Subcutaneous abdominal adipose tissue (tissue), 5 donors: ENCODE data around the gene CTPS2.

ENCODE experiments used
- H3K27ac ChIP-seq: one replicate; pipeline ENCODE4 v1.7.0; 2013; ENCODE audit warnings: low read depth, mild to moderate bottlenecking, inconsistent platforms, low read length, moderate library complexity
- H3K27me3 ChIP-seq, 5 donors: one replicate each; pipeline ENCODE4 v1.7.0; 2013; ENCODE audit warnings: low read length in 5 of 5, inconsistent platforms in 1 of 5; ENCODE audit not compliant: control insufficient read depth in 5 of 5, insufficient read depth in 4 of 5
- H3K36me3 ChIP-seq, 5 donors: one replicate each; pipeline ENCODE4 v1.7.0; 2013; ENCODE audit warnings: low read length in 5 of 5; ENCODE audit not compliant: control insufficient read depth in 5 of 5, insufficient read depth in 5 of 5
- H3K4me1 ChIP-seq, 5 donors: one replicate each; pipeline ENCODE4 v1.7.0; 2013; ENCODE audit warnings: low read length in 5 of 5, mild to moderate bottlenecking in 3 of 5, moderate library complexity in 1 of 5; ENCODE audit not compliant: control insufficient read depth in 5 of 5, insufficient read depth in 5 of 5
- H3K4me3 ChIP-seq, 5 donors: one replicate each; pipeline ENCODE4 v1.7.0; 2013; ENCODE audit warnings: low read length in 5 of 5, low read depth in 1 of 5
- H3K9ac ChIP-seq, 5 donors: one replicate each; pipeline ENCODE4 v1.7.0; 2013; ENCODE audit warnings: low read length in 5 of 5, mild to moderate bottlenecking in 4 of 5, moderate library complexity in 3 of 5
- H3K9me3 ChIP-seq, 5 donors: one replicate each; pipeline ENCODE4 v1.7.0; 2013; ENCODE audit warnings: low read length in 5 of 5; ENCODE audit not compliant: control insufficient read depth in 5 of 5
- donor health status: healthy.
- donor health status: healthy.
- donor health status: healthy.
- donor health status: healthy.
- donor health status: healthy.

The CTPS2 gene

GRCh38 chrX:16560173-16560572, 152.3 kb downstream of the CTPS2 start:
- Histone ChIP-seq H3K36me3 (no peaks in the 10 kb centered on the region), H3K4me1 (no peaks in the 10 kb centered on the region), H3K9me3 (peaks cover 0 to 2% (median 0%) of the 10 kb centered on the region in 5 donors), H3K27me3 (peaks cover 0 to 4% (median 0%) of the 10 kb centered on the region in 5 donors), H3K27ac (no peak overlapping the region), H3K9ac (no peak overlapping the region), H3K4me3 (no peak overlapping the region)

- no peaks in the 10 kb centered on the region for H3K36me3 ChIP-seq
- no peak overlapping the region for H3K27ac ChIP-seq
- H3K4me3 ChIP-seq, result no peak overlapping the region
- H3K9me3 ChIP-seq, result peaks cover 0 to 2% (median 0%) of the 10 kb centered on the region in 5 donors
- no peak overlapping the region for H3K9ac ChIP-seq
- no peaks in the 10 kb centered on the region for H3K4me1 ChIP-seq
- peaks cover 0 to 4% (median 0%) of the 10 kb centered on the region in 5 donors for H3K27me3 ChIP-seq
These were observed 153.3 kb downstream of the CTPS2 start for GRCh38 chrX:16559206-16559619.

- Histone ChIP-seq H3K36me3 (no peaks in the 10 kb centered on the region), H3K27me3 (peaks cover 0 to 4% (median 0%) of the 10 kb centered on the region in 5 donors), H3K9ac (no peak overlapping the region), H3K9me3 (peaks cover 0 to 2% (median 0%) of the 10 kb centered on the region in 5 donors), H3K27ac (no peak overlapping the region), H3K4me3 (no peak overlapping the region), H3K4me1 (no peaks in the 10 kb centered on the region)
These were observed 154.0 kb downstream of the CTPS2 start for GRCh38 chrX:16558489-16558888.

- H3K4me3 ChIP-seq, result no peak overlapping the region
- no peak overlapping the region for H3K27ac ChIP-seq
- no peaks in the 10 kb centered on the region for H3K9me3 ChIP-seq
- H3K27me3 ChIP-seq, result peaks cover 0 to 3% (median 0%) of the 10 kb centered on the region in 5 donors
- H3K9ac ChIP-seq, result no peak overlapping the region
- H3K4me1 ChIP-seq, result no peaks in the 10 kb centered on the region
- H3K36me3 ChIP-seq, result no peaks in the 10 kb centered on the region
These were observed 159.9 kb downstream of the CTPS2 start for GRCh38 chrX:16552546-16552945.

- Histone ChIP-seq H3K9me3 (no peaks in the 10 kb centered on the region), H3K4me1 (no peaks in the 10 kb centered on the region), H3K27ac (no peak overlapping the region), H3K27me3 (peaks cover 0 to 8% (median 0%) of the 10 kb centered on the region in 5 donors), H3K9ac (no peak overlapping the region), H3K36me3 (no peaks in the 10 kb centered on the region), H3K4me3 (no peak overlapping the region)
These were observed 164.8 kb downstream of the CTPS2 start for GRCh38 chrX:16547644-16548043.

GRCh38 chrX:16544969-16545368, 167.5 kb downstream of the CTPS2 start:
- peaks cover 0 to 8% (median 0%) of the 10 kb centered on the region in 5 donors for H3K27me3 ChIP-seq

More at GRCh38 chrX:16544969-16545368, 167.5 kb downstream of the CTPS2 start:
- H3K27ac ChIP-seq, result no peak overlapping the region
- H3K9ac ChIP-seq, result no peak overlapping the region
- no peak overlapping the region for H3K4me3 ChIP-seq
- H3K9me3 ChIP-seq, result no peaks in the 10 kb centered on the region
- H3K36me3 ChIP-seq, result no peaks in the 10 kb centered on the region
- no peaks in the 10 kb centered on the region for H3K4me1 ChIP-seq
